Stomach (tissue), 4 donors: ENCODE measurements around the gene GYG2.

Source experiments
- CTCF ChIP-seq, 7 experiments: fragments of 450-650 bp in 4 of 7; fragments of 200-600 bp in 3 of 7; sonication (generic) in 3 of 7; IDR thresholded peaks; one replicate each; pipeline ENCODE4 v1.5.1; 2016 to 2019; ENCODE audit warnings: antibody characterized with exemption in 7 of 7, control low read depth in 2 of 7, mild to moderate bottlenecking in 1 of 7
- POLR2AphosphoS5 ChIP-seq, 3 donors: sonication (generic); formaldehyde crosslinking; IDR thresholded peaks; one replicate each; pipeline ENCODE4 v1.6.1; 2016; ENCODE audit warnings: antibody characterized with exemption in 3 of 3

- TF ChIP-seq CTCF (IDR thresholded peaks at IDR 0.05) (no peak), POLR2AphosphoS5 (IDR thresholded peaks at IDR 0.05) (no peak)
Measured at GRCh38 chrX:2788980-2789379, 39.8 kb upstream of the GYG2 start.
